A549 (cell line): ENCODE data around the gene MARCHF6. TPM values are rescaled to one million over a fixed set of nuclear protein-coding genes. Genes with fewer than 3 reads are reported as not detected.

Source experiments
- polyA plus RNA-seq, 4 experiments: library from polyadenylated mRNA; depleted of rRNA in 3 of 4; stranded (reverse); fragments of >200 nt; fragmentation: RNase III in 1 of 4; extraction: RNeasy Plus Mini Kit Qiagen cat#74134 plus additional on column Dnase treatment in 1 of 4; gene quantifications; 2 replicates in 3 of 4; 3 replicates in 1 of 4; pipeline ENCODE4 v1.2.3, GENCODE V29; 2011 to 2017
- small RNA-seq, 6 experiments: library from RNA; depleted of rRNA; stranded (forward); fragments of <200 nt; gene quantifications; one replicate each; pipeline ENCODE3, GENCODE V24; 2012

Gene MARCHF6
- polyA plus RNA-seq, 2 of the 4 experiments (the other 2 are of a cell fraction): 48.7 to 119 TPM

Small RNA genes within 50 kb of the gene (small RNA-seq; reads per million reads assigned to genes)
- 0 reads per million in 6 experiments for gene RF00019

Other genes with a start within 250 kb of the MARCHF6 start
- gene ATPSCKMT, start 103.8 kb upstream of the MARCHF6 start, polyA plus RNA-seq (2011; rRNA removed): 27.6 and 34.1 TPM in 2 replicates
- gene ATPSCKMT, start 103.8 kb upstream of the MARCHF6 start, polyA plus RNA-seq (2017; fragmentation: RNase III; extraction: RNeasy Plus Mini Kit Qiagen cat#74134 plus additional on column Dnase treatment): 24.5 to 27.4 TPM (median 26.3 TPM) in 3 replicates
- gene CCT5, start 103.4 kb upstream of the MARCHF6 start, polyA plus RNA-seq (2011; rRNA removed): 569 and 730 TPM in 2 replicates
- 809 to 979 TPM (median 858 TPM) in 3 replicates for gene CCT5, start 103.4 kb upstream of the MARCHF6 start, polyA plus RNA-seq (2017; fragmentation: RNase III; extraction: RNeasy Plus Mini Kit Qiagen cat#74134 plus additional on column Dnase treatment)
- 23.5 and 23.6 TPM in 2 replicates for gene CMBL, start 45.8 kb upstream of the MARCHF6 start, polyA plus RNA-seq (2011; rRNA removed)
- 32.6 to 35.7 TPM (median 33.8 TPM) in 3 replicates for gene CMBL, start 45.8 kb upstream of the MARCHF6 start, polyA plus RNA-seq (2017; fragmentation: RNase III; extraction: RNeasy Plus Mini Kit Qiagen cat#74134 plus additional on column Dnase treatment)
- 1.4 and 1.5 TPM in 2 replicates for gene ROPN1L, start 88.2 kb downstream of the MARCHF6 start, polyA plus RNA-seq (2011; rRNA removed)
- 0.83 to 1.3 TPM (median 1.3 TPM) in 3 replicates for gene ROPN1L, start 88.2 kb downstream of the MARCHF6 start, polyA plus RNA-seq (2017; fragmentation: RNase III; extraction: RNeasy Plus Mini Kit Qiagen cat#74134 plus additional on column Dnase treatment)
- 6.9 and 8.2 TPM in 2 replicates for gene ANKRD33B, start 210.4 kb downstream of the MARCHF6 start, polyA plus RNA-seq (2011; rRNA removed)
- 4.0 to 7.1 TPM (median 4.4 TPM) in 3 replicates for gene ANKRD33B, start 210.4 kb downstream of the MARCHF6 start, polyA plus RNA-seq (2017; fragmentation: RNase III; extraction: RNeasy Plus Mini Kit Qiagen cat#74134 plus additional on column Dnase treatment)